Urinary bladder (tissue), 4 donors: Measurements from ENCODE around the gene CNKSR3. TPM values are rescaled to one million over a fixed set of nuclear protein-coding genes. Genes with fewer than 3 reads are reported as not detected.

Experiments used
- DNase-seq: peaks from one replicate; pipeline ENCODE4 v3.0.0-alpha.2; 2015; ENCODE audit errors: extremely low spot score
- H3K27ac ChIP-seq: one replicate; pipeline ENCODE4 v1.5.1; 2013; ENCODE audit warnings: low read depth, mild to moderate bottlenecking, moderate library complexity
- H3K36me3 ChIP-seq: one replicate; pipeline ENCODE4 v1.6.1; 2013; ENCODE audit warnings: mild to moderate bottlenecking, moderate library complexity; ENCODE audit not compliant: insufficient read depth
- H3K4me1 ChIP-seq: one replicate; pipeline ENCODE4 v1.6.1; 2013; ENCODE audit warnings: mild to moderate bottlenecking, moderate library complexity; ENCODE audit not compliant: insufficient read depth
- H3K4me3 ChIP-seq: one replicate; pipeline ENCODE4 v1.5.1; 2013; ENCODE audit warnings: low read depth, low read length
- WGBS: extraction: QIAGEN DNeasy Blood & Tissue Kit; methylation state at CpG from one replicate; pipeline ENCODE4 v1.1.7; 2013; 5-methylcytosine and 5-hydroxymethylcytosine counted together
- polyA plus RNA-seq: library from polyadenylated mRNA; stranded (reverse); fragments of 200-250 nt; gene quantifications from one replicate; pipeline ENCODE4 v1.2.3, GENCODE V29; 2013
- total RNA-seq: library from RNA; depleted of rRNA; stranded (reverse); fragments of >200 nt; gene quantifications from one replicate; pipeline ENCODE4 v1.2.3, GENCODE V29; 2014
- donor health status: healthy with polysubstance abuse.
- donor health status: healthy.

Gene CNKSR3
- total and polyA plus RNA-seq, 2 donors, result 12.9 to 20.9 TPM

DNA sequence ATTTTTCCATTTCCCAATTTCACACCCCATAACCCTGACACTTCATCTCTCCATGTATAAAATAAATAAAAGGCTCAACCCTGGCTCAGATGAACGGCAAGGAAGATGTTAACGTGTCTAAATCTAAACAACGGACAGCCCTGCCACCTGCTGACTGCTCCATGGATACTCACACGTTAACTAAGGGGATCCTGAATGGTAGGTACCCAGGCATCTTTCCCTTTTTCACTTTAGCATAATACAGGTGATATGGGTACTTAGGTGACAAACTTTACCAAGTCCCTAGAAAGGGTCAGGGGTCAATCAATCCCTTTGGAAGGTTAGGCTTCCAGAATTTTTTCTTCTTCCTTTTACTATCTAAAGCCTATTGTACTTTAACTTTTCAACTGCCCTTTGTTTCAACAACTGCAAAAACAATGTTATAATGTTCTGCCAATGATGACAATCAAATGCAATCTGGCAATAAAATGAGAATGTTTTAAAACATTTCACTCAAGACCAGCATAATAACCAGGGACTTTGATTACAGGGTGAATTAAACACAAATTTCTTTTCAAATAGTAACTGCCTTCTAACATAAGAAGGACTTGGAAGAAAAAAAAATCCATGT, 101.5 kb downstream of the CNKSR3 start:
- no peak for DNase-seq
- 35% methylated on average over 4 of the region's 4 CpGs for WGBS
- H3K36me3 ChIP-seq, result peaks cover 3% of the 10 kb centered on the region
- H3K4me3 ChIP-seq, result no peak overlapping the region
- no peaks in the 10 kb centered on the region for H3K4me1 ChIP-seq
- H3K27ac ChIP-seq, result no peak overlapping the region

DNA sequence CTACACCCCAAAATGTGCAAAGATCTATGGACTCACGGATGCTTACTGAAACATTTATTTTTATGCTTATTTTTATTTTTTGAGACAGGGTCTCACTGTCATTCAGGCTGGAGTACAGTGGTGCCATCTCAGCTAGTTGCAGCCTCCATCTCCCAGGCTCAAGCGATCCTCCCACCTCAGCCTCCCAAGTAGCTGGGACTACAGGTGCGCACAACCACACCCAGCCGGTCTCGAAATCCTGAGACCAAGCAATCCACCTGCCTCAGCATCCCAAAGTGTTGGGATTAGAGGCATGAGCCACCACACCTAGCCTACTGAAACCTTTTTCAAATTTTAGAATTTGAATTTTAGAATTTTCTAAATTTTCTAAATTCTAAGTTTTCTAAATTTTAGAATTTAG, 103.0 kb downstream of the CNKSR3 start:
- Histone ChIP-seq H3K36me3 (peaks cover 3% of the 10 kb centered on the region), H3K4me3 (no peak overlapping the region), H3K4me1 (no peaks in the 10 kb centered on the region), H3K27ac (no peak overlapping the region)
- 96% methylated on average over 5 of the region's 5 CpGs for WGBS
- DNase-seq, result no peak

- DNase-seq, result no peak
- 94% methylated on average over 10 of the region's 10 CpGs for WGBS
- Histone ChIP-seq H3K27ac (no peak overlapping the region), H3K4me3 (no peak overlapping the region), H3K4me1 (no peaks in the 10 kb centered on the region), H3K36me3 (peaks cover 3% of the 10 kb centered on the region)
Measured at GRCh38 chr6:154406869-154407268, 103.6 kb downstream of the CNKSR3 start.

GRCh38 chr6:154406301-154406700, 104.2 kb downstream of the CNKSR3 start:
- Histone ChIP-seq H3K4me1 (no peaks in the 10 kb centered on the region), H3K27ac (no peak overlapping the region), H3K4me3 (no peak overlapping the region), H3K36me3 (peaks cover 3% of the 10 kb centered on the region)
- no peak for DNase-seq
- WGBS, result 97% methylated on average over 20 of the region's 20 CpGs

GRCh38 chr6:154404791-154405400, 105.6 kb downstream of the CNKSR3 start:
- Histone ChIP-seq H3K36me3 (peaks cover 3% of the 10 kb centered on the region), H3K4me1 (no peaks in the 10 kb centered on the region), H3K4me3 (no peak overlapping the region), H3K27ac (no peak overlapping the region)
- no peak for DNase-seq
- WGBS, result 81% methylated on average over 6 of the region's 6 CpGs

DNA sequence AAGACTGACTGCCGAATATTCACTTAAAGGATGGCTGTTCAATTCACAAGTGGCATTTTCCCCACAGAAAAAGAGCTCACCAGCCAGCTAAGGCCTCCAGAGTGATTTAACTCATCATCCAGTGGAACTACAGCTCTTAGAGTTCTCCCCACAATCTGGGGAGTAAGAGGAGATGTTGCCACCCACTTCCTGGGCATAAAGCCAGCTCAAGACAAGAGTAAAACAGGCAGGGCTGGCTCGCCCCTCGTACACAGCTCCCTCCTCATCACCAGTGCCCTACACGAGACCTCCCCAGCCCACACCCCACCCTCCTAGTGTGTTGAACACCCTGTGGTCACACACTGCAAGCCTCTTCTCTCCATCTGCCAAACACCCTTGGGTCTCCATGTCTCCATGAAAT, 106.7 kb downstream of the CNKSR3 start:
- 42% methylated on average over 4 of the region's 4 CpGs for WGBS
- Histone ChIP-seq H3K4me3 (no peak overlapping the region), H3K27ac (no peak overlapping the region), H3K4me1 (no peaks in the 10 kb centered on the region), H3K36me3 (peaks cover 3% of the 10 kb centered on the region)
- no peak for DNase-seq

- peaks cover 3% of the 10 kb centered on the region for H3K36me3 ChIP-seq
- no peaks in the 10 kb centered on the region for H3K4me1 ChIP-seq
- DNase-seq, result no peak
- no peak overlapping the region for H3K27ac ChIP-seq
- H3K4me3 ChIP-seq, result no peak overlapping the region
- WGBS, result 84% methylated on average over 6 of the region's 6 CpGs
Measured at GRCh38 chr6:154402081-154402780, 108.3 kb downstream of the CNKSR3 start.

- DNase-seq, result no peak
- no peaks in the 10 kb centered on the region for H3K36me3 ChIP-seq
- no peak overlapping the region for H3K27ac ChIP-seq
- H3K4me3 ChIP-seq, result no peak overlapping the region
- H3K4me1 ChIP-seq, result no peaks in the 10 kb centered on the region
- 73% methylated on average over 5 of the region's 5 CpGs for WGBS
Measured at GRCh38 chr6:154399097-154399496, 111.4 kb downstream of the CNKSR3 start.

- 98% methylated on average over 9 of the region's 9 CpGs for WGBS
- no peak for DNase-seq
- Histone ChIP-seq H3K4me3 (no peak overlapping the region), H3K36me3 (no peaks in the 10 kb centered on the region), H3K27ac (no peak overlapping the region), H3K4me1 (no peaks in the 10 kb centered on the region)
Measured at GRCh38 chr6:154397491-154398195, 112.8 kb downstream of the CNKSR3 start.

- Histone ChIP-seq H3K27ac (no peak overlapping the region), H3K4me3 (no peak overlapping the region), H3K36me3 (peaks cover 2% of the 10 kb centered on the region), H3K4me1 (no peaks in the 10 kb centered on the region)
- WGBS, result 84% methylated on average over 6 of the region's 6 CpGs
- no peak for DNase-seq
Measured at GRCh38 chr6:154395878-154396277, 114.6 kb downstream of the CNKSR3 start.

GRCh38 chr6:154395316-154395715, 115.2 kb downstream of the CNKSR3 start:
- H3K4me3 ChIP-seq, result no peak overlapping the region
- H3K27ac ChIP-seq, result no peak overlapping the region
- no peak for DNase-seq
- peaks cover 2% of the 10 kb centered on the region for H3K36me3 ChIP-seq
- H3K4me1 ChIP-seq, result no peaks in the 10 kb centered on the region

DNA sequence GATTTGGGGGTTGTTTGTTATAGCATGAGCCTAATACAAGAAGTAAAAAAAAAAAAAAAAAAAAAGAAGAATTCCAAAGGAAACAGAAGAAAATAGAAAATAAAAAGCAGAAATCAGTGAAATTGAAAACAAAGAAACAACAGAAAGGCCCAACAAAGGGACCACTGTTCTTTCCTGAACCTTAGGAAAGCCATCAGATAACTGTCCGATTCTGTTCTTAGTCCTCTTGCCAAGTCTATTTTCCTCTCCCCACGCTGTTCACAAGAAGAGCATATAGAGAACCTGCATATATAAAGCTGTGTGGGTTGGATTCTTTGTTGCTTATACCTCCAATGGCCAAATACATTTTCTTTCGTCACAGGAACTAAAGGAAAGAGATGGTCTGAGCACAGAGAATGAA, 115.9 kb downstream of the CNKSR3 start:
- Histone ChIP-seq H3K4me3 (no peak overlapping the region), H3K27ac (no peak overlapping the region), H3K36me3 (peaks cover 2% of the 10 kb centered on the region), H3K4me1 (no peaks in the 10 kb centered on the region)
- no peak for DNase-seq
- WGBS, result 84% methylated on average over 3 of the region's 3 CpGs

DNA sequence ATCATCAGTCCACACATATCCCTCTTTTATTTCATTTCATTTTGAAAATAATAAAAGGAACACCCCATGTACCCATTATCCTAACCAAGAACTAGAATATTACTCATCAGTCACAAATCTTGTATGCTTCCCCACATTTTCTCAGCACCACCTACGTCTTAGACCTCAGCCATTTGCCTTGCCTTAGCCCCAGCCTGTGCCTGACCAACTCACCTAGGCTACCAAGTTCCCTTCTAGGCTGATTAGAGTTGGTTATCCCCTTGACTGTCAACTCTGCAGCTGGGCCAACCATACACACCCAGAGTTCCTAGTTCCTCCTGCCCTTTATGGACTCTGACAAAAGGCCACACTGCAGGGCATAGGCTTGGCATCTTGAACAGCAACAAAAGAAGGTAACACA, 120.5 kb downstream of the CNKSR3 start:
- no peak overlapping the region for H3K27ac ChIP-seq
- no peak for DNase-seq
- no peak overlapping the region for H3K4me3 ChIP-seq
- peaks cover 2% of the 10 kb centered on the region for H3K36me3 ChIP-seq
- 91% methylated on average over 1 of the region's 1 CpG for WGBS
- H3K4me1 ChIP-seq, result no peaks in the 10 kb centered on the region

- no peak for DNase-seq
- H3K4me3 ChIP-seq, result no peak overlapping the region
- no peaks in the 10 kb centered on the region for H3K4me1 ChIP-seq
- no peak overlapping the region for H3K27ac ChIP-seq
- 97% methylated on average over 3 of the region's 3 CpGs for WGBS
- H3K36me3 ChIP-seq, result peaks cover 2% of the 10 kb centered on the region
Measured at GRCh38 chr6:154388803-154389202, 121.7 kb downstream of the CNKSR3 start.
